Sigmoid colon (tissue), 7 donors: ENCODE measurements around the gene MR1. TPM values are rescaled to one million over a fixed set of nuclear protein-coding genes. Genes with fewer than 3 reads are reported as not detected.

Experiments
- DNase-seq: peaks from one replicate; pipeline ENCODE4 v3.0.0-alpha.2; 2019
- H3K27ac ChIP-seq, 4 donors: fragments of 200-600 bp; sonication (generic); one replicate each; pipeline ENCODE4 v1.5.1; 2016 to 2019; ENCODE audit warnings: mild to moderate bottlenecking in 1 of 4
- H3K27me3 ChIP-seq, 3 donors: fragments of 200-600 bp; sonication (generic); one replicate each; pipeline ENCODE4 v1.5.1; 2019; ENCODE audit warnings: mild to moderate bottlenecking in 1 of 3
- H3K36me3 ChIP-seq, 4 donors: fragments of 200-600 bp; sonication (generic); one replicate each; pipeline ENCODE4 v1.5.1; 2016 to 2019
- H3K4me1 ChIP-seq, 4 donors: fragments of 200-600 bp; sonication (generic); one replicate each; pipeline ENCODE4 v1.5.1; 2017 to 2019
- H3K4me3 ChIP-seq, 4 donors: fragments of 200-600 bp; sonication (generic); one replicate each; pipeline ENCODE4 v1.5.1; 2017 to 2019; ENCODE audit warnings: mild to moderate bottlenecking in 2 of 4, moderate library complexity in 1 of 4
- H3K9me3 ChIP-seq, 4 donors: fragments of 200-600 bp in 3 of 4; sonication (generic) in 3 of 4; one replicate each; pipeline versions ENCODE4 v1.5.1 to v1.6.1; 2013 to 2019
- CTCF ChIP-seq, 4 experiments: fragments of 450-650 bp in 3 of 4; fragments of 200-600 bp in 1 of 4; IDR thresholded peaks; one replicate each; pipeline ENCODE4 v1.5.1; 2016 to 2019; ENCODE audit warnings: antibody characterized with exemption in 4 of 4, mild to moderate bottlenecking in 3 of 4, moderate library complexity in 2 of 4
- EP300 ChIP-seq, 4 donors: sonication (generic); formaldehyde crosslinking; IDR thresholded peaks; one replicate each; pipeline ENCODE4 v1.6.1; 2017; ENCODE audit warnings: antibody characterized with exemption in 4 of 4
- POLR2A ChIP-seq, 2 donors: fragments of 450-650 bp; IDR thresholded peaks; one replicate each; pipeline ENCODE4 v1.6.1; 2016; ENCODE audit warnings: antibody characterized with exemption in 2 of 2, mild to moderate bottlenecking in 2 of 2, moderate library complexity in 2 of 2
- POLR2AphosphoS5 ChIP-seq, 4 donors: sonication (generic); formaldehyde crosslinking; IDR thresholded peaks; one replicate each; pipeline ENCODE4 v1.6.1; 2017; ENCODE audit warnings: antibody characterized with exemption in 4 of 4
- WGBS, 2 donors: extraction: QIAGEN DNeasy Blood & Tissue Kit; methylation state at CpG; one replicate each; pipeline ENCODE4 v1.1.7; 2013; 5-methylcytosine and 5-hydroxymethylcytosine counted together
- intact Hi-C: fragments of 100-400 bp; cut with DNase I; formaldehyde crosslinking; loops from one replicate; pipeline ENCODE4 v1.15.1; 2023
- polyA plus RNA-seq, 3 donors: library from polyadenylated mRNA; stranded (reverse); fragments of 200-250 nt; gene quantifications; one replicate each; pipeline ENCODE4 v1.2.3, GENCODE V29; 2013
- total RNA-seq, 4 donors: library from RNA; depleted of rRNA; stranded (reverse); fragments of >200 nt; gene quantifications; one replicate each; pipeline ENCODE4 v1.1.0, GENCODE V29; 2016
- donor health status: healthy with polysubstance abuse.
- donor health status: Bipolar disorder and iron deficiency.
- donor health status: healthy.

Gene MR1
- total and polyA plus RNA-seq, 7 donors: 1.8 to 12.2 (median 10.3) TPM

GRCh38 chr1:181102841-181103240 lies 69.1 kb downstream of the MR1 start:
- H3K27ac ChIP-seq: no peak overlapping the region
- no peak overlapping the region for H3K4me3 ChIP-seq
- no peaks in the 10 kb centered on the region for H3K36me3 ChIP-seq
- DNase-seq: no peak
- intact Hi-C loops: no loop called here
- H3K9me3 ChIP-seq: no peaks in the 10 kb centered on the region
- TF ChIP-seq POLR2AphosphoS5 (IDR thresholded peaks at IDR 0.05): no peak
- TF ChIP-seq EP300 (IDR thresholded peaks at IDR 0.05): no peak
- TF ChIP-seq CTCF (IDR thresholded peaks at IDR 0.05): no peak
- no peaks in the 10 kb centered on the region for H3K27me3 ChIP-seq
- H3K4me1 ChIP-seq: peaks cover 0 to 37% (median 24%) of the 10 kb centered on the region in 4 donors

- 87 to 96% methylated on average over 7 of the region's 7 CpGs for WGBS, 2 donors
- H3K4me1 ChIP-seq: peaks cover 0 to 37% (median 24%) of the 10 kb centered on the region in 4 donors
- no peaks in the 10 kb centered on the region for H3K36me3 ChIP-seq
- H3K27ac ChIP-seq: no peak overlapping the region
- TF ChIP-seq CTCF (IDR thresholded peaks at IDR 0.05): no peak
- no peak for TF ChIP-seq POLR2AphosphoS5 (IDR thresholded peaks at IDR 0.05)
- TF ChIP-seq EP300 (IDR thresholded peaks at IDR 0.05): no peak
- no peak for TF ChIP-seq POLR2A (IDR thresholded peaks at IDR 0.05)
- H3K4me3 ChIP-seq: no peak overlapping the region
- H3K27me3 ChIP-seq: no peaks in the 10 kb centered on the region
- intact Hi-C loops: no loop called here
- no peak for DNase-seq
- H3K9me3 ChIP-seq: no peaks in the 10 kb centered on the region
Observed at GRCh38 chr1:181103399-181103798, 69.6 kb downstream of the MR1 start.

GRCh38 chr1:181104042-181104789 lies 70.4 kb downstream of the MR1 start:
- peak overlapping the region; percentile 88 to 92 (median 90) for H3K27ac ChIP-seq
- H3K36me3 ChIP-seq: no peaks in the 10 kb centered on the region
- DNase-seq: no peak
- H3K4me1 ChIP-seq: peaks cover 0 to 33% (median 22%) of the 10 kb centered on the region in 4 donors
- no peak for TF ChIP-seq EP300 (IDR thresholded peaks at IDR 0.05)
- peak in 1 of 4 experiments; percentile 47 for TF ChIP-seq CTCF (IDR thresholded peaks at IDR 0.05)
- H3K27me3 ChIP-seq: no peaks in the 10 kb centered on the region
- peak overlapping the region; percentile 51 to 80 (median 70) for H3K4me3 ChIP-seq
- intact Hi-C loops: loop anchor here (2.0 kb wide), 1 partner anchor 13 kb away; no protein-coding TSS in a partner anchor
- no peaks in the 10 kb centered on the region for H3K9me3 ChIP-seq
- WGBS, 2 donors: 14 to 22% methylated on average over 17 of the region's 17 CpGs

- no peaks in the 10 kb centered on the region for H3K36me3 ChIP-seq
- DNase-seq: peak; percentile 79
- peak overlapping the region; percentile 88 to 92 (median 90) for H3K27ac ChIP-seq
- TF ChIP-seq POLR2A (IDR thresholded peaks at IDR 0.05) (no peak), CTCF (IDR thresholded peaks at IDR 0.05) (peak in 2 of 4 experiments; percentile 7 to 17)
- H3K4me1 ChIP-seq: peaks cover 0 to 27% (median 19%) of the 10 kb centered on the region in 4 donors
- WGBS, 2 donors: 0 to 1% methylated on average over 28 of the region's 28 CpGs
- H3K27me3 ChIP-seq: no peaks in the 10 kb centered on the region
- H3K4me3 ChIP-seq: peak overlapping the region; percentile 51 to 80 (median 70)
- intact Hi-C loops: loop anchor here (2.0 to 5.0 kb wide), 2 partner anchors 14 to 38 kb away; no protein-coding TSS in a partner anchor
- H3K9me3 ChIP-seq: no peaks in the 10 kb centered on the region
Observed at GRCh38 chr1:181104790-181105133, 71.0 kb downstream of the MR1 start.
